Hepatocyte (in vitro differentiated cells): ENCODE results near the gene PRKD3.

Source experiments
- EZH2 ChIP-seq: fragments of 200-600 bp; sonication (generic); IDR thresholded peaks from 2 replicates; pipeline ENCODE4 v1.6.1; 2016; ENCODE audit warnings: antibody characterized with exemption, mild to moderate bottlenecking, borderline replicate concordance
- TF ChIP-seq, protein P1 (sequence below): fragments of 200-600 bp; sonication (generic); IDR thresholded peaks from 2 replicates; pipeline ENCODE4 v1.5.1; 2016; ENCODE audit warnings: antibody characterized with exemption, mild to moderate bottlenecking; ENCODE audit not compliant: poor library complexity

DNA sequence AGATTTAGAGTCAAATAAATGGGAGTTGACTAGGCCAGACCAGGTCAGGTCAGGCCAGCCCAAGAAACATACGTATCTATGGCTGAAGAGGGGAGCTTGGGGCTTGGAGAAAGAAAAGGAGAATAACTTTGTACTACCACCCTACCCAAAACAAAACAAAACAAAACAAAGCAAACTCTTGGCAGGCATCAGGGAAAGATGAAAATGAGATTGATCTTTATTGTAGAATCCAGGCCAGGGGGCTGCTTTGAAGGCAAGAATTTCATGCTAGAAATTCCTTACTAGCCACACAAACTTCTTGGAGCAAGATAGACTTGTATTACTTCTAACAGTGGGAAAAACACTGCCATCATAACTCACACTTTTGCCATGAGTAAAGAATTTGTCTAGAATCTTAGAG, 46.0 kb upstream of the PRKD3 start:
- TF ChIP-seq, protein P1, sequence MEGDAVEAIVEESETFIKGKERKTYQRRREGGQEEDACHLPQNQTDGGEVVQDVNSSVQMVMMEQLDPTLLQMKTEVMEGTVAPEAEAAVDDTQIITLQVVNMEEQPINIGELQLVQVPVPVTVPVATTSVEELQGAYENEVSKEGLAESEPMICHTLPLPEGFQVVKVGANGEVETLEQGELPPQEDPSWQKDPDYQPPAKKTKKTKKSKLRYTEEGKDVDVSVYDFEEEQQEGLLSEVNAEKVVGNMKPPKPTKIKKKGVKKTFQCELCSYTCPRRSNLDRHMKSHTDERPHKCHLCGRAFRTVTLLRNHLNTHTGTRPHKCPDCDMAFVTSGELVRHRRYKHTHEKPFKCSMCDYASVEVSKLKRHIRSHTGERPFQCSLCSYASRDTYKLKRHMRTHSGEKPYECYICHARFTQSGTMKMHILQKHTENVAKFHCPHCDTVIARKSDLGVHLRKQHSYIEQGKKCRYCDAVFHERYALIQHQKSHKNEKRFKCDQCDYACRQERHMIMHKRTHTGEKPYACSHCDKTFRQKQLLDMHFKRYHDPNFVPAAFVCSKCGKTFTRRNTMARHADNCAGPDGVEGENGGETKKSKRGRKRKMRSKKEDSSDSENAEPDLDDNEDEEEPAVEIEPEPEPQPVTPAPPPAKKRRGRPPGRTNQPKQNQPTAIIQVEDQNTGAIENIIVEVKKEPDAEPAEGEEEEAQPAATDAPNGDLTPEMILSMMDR = no peak
- TF ChIP-seq EZH2 = no peak
